K562 (cell line): Measurements from ENCODE around the gene TTC23L. TPM values are rescaled to one million over a fixed set of nuclear protein-coding genes. Genes with fewer than 3 reads are reported as not detected.
A peak's percentile ranks its signal among the peaks of the same experiment; 100 is the strongest.

Experiments
- HLTF ChIP-seq: fragments of 450-650 bp; IDR thresholded peaks from 2 replicates; pipeline ENCODE4 v1.6.1; 2016
- HOMEZ ChIP-seq: fragments of 250-450 bp; sonication (Bioruptor Pico); IDR thresholded peaks from 2 replicates; pipeline ENCODE4 v1.4.0; 2020; ENCODE audit warnings: mild to moderate bottlenecking, moderate library complexity
- MAFF ChIP-seq: IDR thresholded peaks from 2 replicates; pipeline ENCODE4 v1.6.1; 2012; ENCODE audit warnings: low read length, improper control_type of control experiment
- MEF2A ChIP-seq: IDR thresholded peaks from 2 replicates; pipeline ENCODE4 v1.6.1; 2011; ENCODE audit warnings: low read depth, mild to moderate bottlenecking, low read length, moderate library complexity; ENCODE audit not compliant: control insufficient read depth
- MYC ChIP-seq, 2 experiments: fragments of 250-450 bp in 1 of 2; sonication (Bioruptor Pico) in 1 of 2; IDR thresholded peaks; 2 replicates each; pipeline versions ENCODE4 v1.5.1 to v1.6.1; 2012 to 2021; ENCODE audit warnings: low read depth in 2 of 2, borderline replicate concordance in 1 of 2, improper control_type of control experiment in 1 of 2, low read length in 1 of 2, mild to moderate bottlenecking in 1 of 2, moderate library complexity in 1 of 2
- PHB2 ChIP-seq: fragments of 450-650 bp; IDR thresholded peaks from 2 replicates; pipeline ENCODE4 v1.6.1; 2017; ENCODE audit warnings: low read depth
- PRMT5 ChIP-seq: sonication (generic); formaldehyde crosslinking; IDR thresholded peaks from 2 replicates; pipeline ENCODE4 v1.5.0; 2020; ENCODE audit warnings: missing genetic modification reagents
- SIRT6 ChIP-seq: IDR thresholded peaks from one replicate; pipeline ENCODE4 v1.6.1; 2012; ENCODE audit warnings: low read depth, mild to moderate bottlenecking, control low read depth, inconsistent platforms, low read length, moderate library complexity
- TEAD1 ChIP-seq, 2 experiments: fragments of 450-650 bp in 1 of 2; sonication (generic) in 1 of 2; formaldehyde crosslinking; IDR thresholded peaks; 2 replicates each; pipeline versions ENCODE4 v1.4.0 to v1.8.0; 2020 to 2022; ENCODE audit warnings: mild to moderate bottlenecking in 2 of 2, missing genetic modification reagents in 1 of 2
- THAP12 ChIP-seq: fragments of 250-450 bp; sonication (Bioruptor Pico); IDR thresholded peaks from 2 replicates; pipeline ENCODE4 v1.9.0; 2021; ENCODE audit warnings: mild to moderate bottlenecking, inconsistent platforms
- TRIM28 ChIP-seq: fragments of 450-650 bp; IDR thresholded peaks from 2 replicates; pipeline ENCODE4 v1.6.1; 2017
- ZBTB40 ChIP-seq, 2 experiments: fragments of 450-650 bp in 1 of 2; sonication (generic) in 1 of 2; formaldehyde crosslinking in 1 of 2; IDR thresholded peaks; 2 replicates each; pipeline versions ENCODE4 v1.7.1 to v1.9.0; 2016 to 2022; ENCODE audit warnings: inconsistent platforms in 1 of 2, mild to moderate bottlenecking in 1 of 2, missing genetic modification reagents in 1 of 2
- ZC3H8 ChIP-seq: fragments of 450-650 bp; IDR thresholded peaks from 2 replicates; pipeline ENCODE4 v1.6.1; 2017
- ZNF23 ChIP-seq: fragments of 250-450 bp; sonication (Bioruptor Pico); IDR thresholded peaks from 2 replicates; pipeline ENCODE4 v1.4.0; 2020; ENCODE audit warnings: mild to moderate bottlenecking
- ZNF77 ChIP-seq: fragments of 250-450 bp; sonication (Bioruptor Pico); IDR thresholded peaks from 2 replicates; pipeline ENCODE4 v1.5.0; 2020
- ZZZ3 ChIP-seq: fragments of 450-650 bp; IDR thresholded peaks from 2 replicates; pipeline ENCODE4 v1.6.1; 2016; ENCODE audit warnings: antibody characterized with exemption, mild to moderate bottlenecking, moderate library complexity
- polyA plus RNA-seq, 8 experiments: library from polyadenylated mRNA; depleted of rRNA in 4 of 8; stranded (reverse) in 5 of 8; unstranded in 3 of 8; fragments of >200 nt; fragmentation: Nextera tagmentation in 2 of 8; fragmentation: Illumina TruSeq in 1 of 8; extraction: Ambion mirVana in 2 of 8; extraction: Trizol in 1 of 8; gene quantifications; 2 replicates each; pipeline versions ENCODE4 v1.2.1 to v1.2.3, GENCODE V29; 2011 to 2014; ENCODE audit warnings: inconsistent platforms in 1 of 8, missing spikeins in 1 of 8
- total RNA-seq, 7 experiments: library from RNA; depleted of rRNA in 6 of 7; stranded (reverse); fragments of >200 nt in 6 of 7; fragmentation: Illumina TruSeq in 2 of 7; extraction: Trizol in 2 of 7; gene quantifications; 2 replicates each; pipeline versions ENCODE4 v1.2.1 to v1.2.3, GENCODE V29; 2011 to 2021; ENCODE audit warnings: low replicate concordance in 1 of 7

TTC23L gene
- total and polyA plus RNA-seq, 9 of the 15 experiments (the other 6 are each of a cell fraction or from before 2014, with no cell fraction given): 0.03 to 0.32 (median 0.14) TPM; not detected in 2

- TF ChIP-seq PRMT5 (no peak), SIRT6 (no peak), MAFF (no peak), MYC (IDR thresholded peaks at IDR 0.05; ENCODE audit: low read depth, low read length) (peak; percentile 69), MYC (CRISPR knock-in tag; IDR thresholded peaks at IDR 0.05; ENCODE audit: borderline replicate concordance, low read depth) (no peak), PHB2 (no peak), MEF2A (no peak), ZBTB40 (IDR thresholded peaks at IDR 0.05) (0 out of 2 replicates have a peak, but pooled peaks have one; percentile 5), ZBTB40 (CRISPR knock-in tag; IDR thresholded peaks at IDR 0.05) (no peak), HOMEZ (CRISPR knock-in tag) (no peak), ZNF23 (CRISPR knock-in tag) (no peak), HLTF (peak; percentile 95), THAP12 (CRISPR knock-in tag) (no peak), TRIM28 (peak; percentile 82; the same call in 1 of the 2 replicates), ZZZ3 (no peak; the same call in 1 of the 2 replicates), TEAD1 (CRISPR knock-in tag; IDR thresholded peaks at IDR 0.05) (0 out of 4 replicates have a peak, but pooled peaks of 1 of the 2 experiments have one; percentile 13), ZNF77 (CRISPR knock-in tag) (no peak), ZC3H8 (no peak)
Measured at GRCh38 chr5:34914671-34915138, 75.7 kb downstream of the TTC23L start (continued).
